Measurements from ENCODE around the gene CMBL.
"Not testable (repeated sequence)": the region's sequence is repeated elsewhere in the genome, so short reads cannot be mapped to it uniquely, and the experiment has no call there.

Gene CMBL

GRCh38 chr5:10253390-10253789, 54.3 kb downstream of the CMBL start:
- intact Hi-C loops (cut with DNase I; ENCODE audit: low total_unique reads) = no loop called here
- no peaks in the 10 kb centered on the region for H3K9me3 ChIP-seq
- H3K4me3 ChIP-seq = no peak overlapping the region
- DNase-seq = no peak
- H3K4me1 ChIP-seq = peaks cover 0 to 35% (median 18%) of the 10 kb centered on the region in 4 donors
- H3K27ac ChIP-seq = no peak overlapping the region
- H3K27me3 ChIP-seq = no peaks in the 10 kb centered on the region
- H3K36me3 ChIP-seq = peaks cover 25 to 39% (median 28%) of the 10 kb centered on the region in 3 donors
- TF ChIP-seq, protein P1, sequence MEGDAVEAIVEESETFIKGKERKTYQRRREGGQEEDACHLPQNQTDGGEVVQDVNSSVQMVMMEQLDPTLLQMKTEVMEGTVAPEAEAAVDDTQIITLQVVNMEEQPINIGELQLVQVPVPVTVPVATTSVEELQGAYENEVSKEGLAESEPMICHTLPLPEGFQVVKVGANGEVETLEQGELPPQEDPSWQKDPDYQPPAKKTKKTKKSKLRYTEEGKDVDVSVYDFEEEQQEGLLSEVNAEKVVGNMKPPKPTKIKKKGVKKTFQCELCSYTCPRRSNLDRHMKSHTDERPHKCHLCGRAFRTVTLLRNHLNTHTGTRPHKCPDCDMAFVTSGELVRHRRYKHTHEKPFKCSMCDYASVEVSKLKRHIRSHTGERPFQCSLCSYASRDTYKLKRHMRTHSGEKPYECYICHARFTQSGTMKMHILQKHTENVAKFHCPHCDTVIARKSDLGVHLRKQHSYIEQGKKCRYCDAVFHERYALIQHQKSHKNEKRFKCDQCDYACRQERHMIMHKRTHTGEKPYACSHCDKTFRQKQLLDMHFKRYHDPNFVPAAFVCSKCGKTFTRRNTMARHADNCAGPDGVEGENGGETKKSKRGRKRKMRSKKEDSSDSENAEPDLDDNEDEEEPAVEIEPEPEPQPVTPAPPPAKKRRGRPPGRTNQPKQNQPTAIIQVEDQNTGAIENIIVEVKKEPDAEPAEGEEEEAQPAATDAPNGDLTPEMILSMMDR (IDR thresholded peaks at IDR 0.05) = no peak

GRCh38 chr5:10251405-10251804, 56.3 kb downstream of the CMBL start:
- Histone ChIP-seq H3K4me3 (peak overlapping the region; percentile 81 to 82), H3K27me3 (no peaks in the 10 kb centered on the region), H3K36me3 (peaks cover 6 to 20% (median 10%) of the 10 kb centered on the region in 3 donors), H3K27ac (peak overlapping the region; percentile 80 to 87), H3K9me3 (no peaks in the 10 kb centered on the region), H3K4me1 (peaks cover 0 to 37% (median 18%) of the 10 kb centered on the region in 4 donors)
- intact Hi-C loops (cut with DNase I; ENCODE audit: low total_unique reads) = no loop called here
- TF ChIP-seq, protein P1 (IDR thresholded peaks at IDR 0.05) = no peak
- no peak for DNase-seq

DNA sequence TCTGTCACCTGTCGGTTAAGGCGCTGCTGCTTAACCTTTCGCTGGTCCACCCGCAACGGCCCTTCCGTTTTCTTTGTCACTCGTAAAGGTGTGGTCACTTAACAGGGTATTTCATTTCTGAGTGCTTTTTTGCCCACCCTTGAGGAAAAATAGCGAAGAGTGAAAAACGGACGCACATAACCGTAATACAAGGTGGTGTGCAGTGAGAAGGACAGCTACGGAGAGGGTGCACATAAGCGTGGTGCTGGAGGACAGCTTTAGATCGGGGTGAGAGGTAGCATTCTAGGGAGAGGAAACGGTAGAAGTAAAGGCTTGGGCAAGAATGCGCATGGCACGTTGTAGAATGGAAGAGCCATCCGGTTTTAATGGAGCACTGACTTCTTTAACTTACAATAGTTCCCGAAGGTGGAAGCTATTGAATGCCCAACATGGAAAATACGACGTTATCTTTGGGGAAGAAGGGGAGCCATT, 56.9 kb downstream of the CMBL start:
- no peak for DNase-seq
- H3K27me3 ChIP-seq = no peaks in the 10 kb centered on the region
- peak overlapping the region; percentile 81 to 82 for H3K4me3 ChIP-seq
- TF ChIP-seq, protein P1 (IDR thresholded peaks at IDR 0.05) = no peak
- H3K9me3 ChIP-seq = no peaks in the 10 kb centered on the region
- intact Hi-C loops (cut with DNase I; ENCODE audit: low total_unique reads) = no loop called here
- peak overlapping the region; percentile 80 to 87 for H3K27ac ChIP-seq
- H3K4me1 ChIP-seq = peaks cover 0 to 37% (median 18%) of the 10 kb centered on the region in 4 donors
- peaks cover 5 to 15% (median 5%) of the 10 kb centered on the region in 3 donors for H3K36me3 ChIP-seq

DNA sequence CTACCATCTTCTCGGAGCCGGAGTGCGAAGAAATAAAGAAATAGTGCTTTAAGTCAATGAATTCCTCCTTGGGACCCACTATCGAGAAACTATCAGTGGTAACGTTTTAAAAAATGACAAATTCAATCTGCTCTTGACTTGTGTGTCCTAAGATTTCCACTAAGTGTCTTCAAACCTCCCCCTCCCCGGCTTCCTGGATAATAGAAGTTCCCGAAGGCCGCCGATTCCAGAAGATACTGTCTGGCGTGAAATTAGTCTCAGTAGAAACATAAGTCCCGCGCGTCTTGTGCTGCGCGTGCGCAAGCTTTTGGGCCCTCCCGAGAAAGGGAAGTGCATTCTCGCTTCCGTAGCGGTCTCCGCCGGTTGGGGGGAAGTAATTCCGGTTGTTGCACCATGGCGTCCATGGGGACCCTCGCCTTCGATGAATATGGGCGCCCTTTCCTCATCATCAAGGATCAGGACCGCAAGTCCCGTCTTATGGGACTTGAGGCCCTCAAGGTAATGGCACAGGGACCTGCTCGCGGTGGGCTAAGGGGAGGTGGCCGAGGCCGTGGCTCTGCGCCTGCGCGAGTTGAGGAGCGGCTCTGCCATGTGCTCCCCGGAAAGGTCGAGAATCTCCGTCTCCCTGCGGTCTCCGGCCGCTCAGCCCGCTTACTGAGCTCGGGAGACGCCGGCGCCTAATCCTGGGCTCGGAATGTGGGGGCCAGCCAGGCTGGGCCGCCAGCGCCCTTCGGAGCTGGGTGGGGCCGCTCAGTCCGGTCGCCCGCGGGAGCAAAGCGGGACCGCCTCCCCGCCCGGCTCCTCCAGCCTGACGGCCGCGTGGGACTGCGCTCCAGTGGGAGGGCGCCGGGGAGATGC, 57.5 kb downstream of the CMBL start, which contains the start of gene CCT5:
CCT5 (plus strand) TSS at position 333 of the 858 bp plus-strand sequence; CDS start at position 394, 61 bp downstream.
- peak; percentile 92 to 96 for DNase-seq
- intact Hi-C loops (cut with DNase I; ENCODE audit: low total_unique reads) = no loop called here

GRCh38 chr5:10248378-10249260, 59.1 kb downstream of the CMBL start:
- TF ChIP-seq, protein P1 (IDR thresholded peaks at IDR 0.05) = no peak
- intact Hi-C loops (cut with DNase I; ENCODE audit: low total_unique reads) = no loop called here
- peaks cover 0 to 37% (median 18%) of the 10 kb centered on the region in 4 donors for H3K4me1 ChIP-seq
- peak overlapping the region; percentile 80 to 87 for H3K27ac ChIP-seq
- no peaks in the 10 kb centered on the region for H3K36me3 ChIP-seq
- no peaks in the 10 kb centered on the region for H3K27me3 ChIP-seq
- no peak for DNase-seq
- H3K9me3 ChIP-seq = no peaks in the 10 kb centered on the region
- peak overlapping the region; percentile 81 to 82 for H3K4me3 ChIP-seq

More for the DNA sequence above, 57.5 kb downstream of the CMBL start, which contains the start of gene CCT5:
- Histone ChIP-seq H3K4me1 (peaks cover 0 to 37% (median 18%) of the 10 kb centered on the region in 4 donors), H3K36me3 (peaks cover 0 to 9% (median 0%) of the 10 kb centered on the region in 3 donors), H3K27ac (peak within 1 kb of the TSS; percentile 80 to 87), H3K27me3 (no peaks in the 10 kb centered on the region), H3K4me3 (peak within 1 kb of the TSS; percentile 81 to 82), H3K9me3 (no peaks in the 10 kb centered on the region)
- TF ChIP-seq, protein P1 (IDR thresholded peaks at IDR 0.05) = no peak

DNA sequence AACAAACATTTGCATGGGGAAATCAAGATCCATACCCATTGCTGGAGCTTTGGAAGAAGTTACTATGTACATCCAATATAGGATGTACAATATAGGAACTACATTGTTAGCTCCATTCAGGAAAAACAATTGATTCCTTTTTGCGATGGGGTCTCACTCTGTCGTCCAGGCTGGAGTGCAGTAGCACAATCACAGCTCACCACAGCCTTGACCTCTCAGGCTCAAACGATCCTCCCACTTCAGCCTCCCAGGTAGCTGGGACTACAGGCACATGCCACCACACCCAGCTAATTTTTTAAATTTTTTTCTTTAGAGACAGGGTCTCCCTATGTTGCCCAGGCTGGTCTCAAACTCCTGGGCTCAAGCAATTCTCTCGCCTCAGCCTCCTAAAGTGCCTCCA, 60.5 kb downstream of the CMBL start:
- H3K36me3 ChIP-seq; H3K27ac ChIP-seq; DNase-seq; intact Hi-C loops (cut with DNase I; ENCODE audit: low total_unique reads); H3K27me3 ChIP-seq; H3K4me3 ChIP-seq; H3K9me3 ChIP-seq: not testable (repeated sequence)
- peaks cover 0 to 27% (median 17%) of the 10 kb centered on the region in 4 donors for H3K4me1 ChIP-seq

Measured in tibial artery (tissue), 4 donors.